B cell (primary cell): ENCODE measurements around the gene EFNA2.

Source experiments
- CTCF ChIP-seq: fragments of 200-600 bp; IDR thresholded peaks from one replicate; pipeline ENCODE4 v1.8.0; 2022; ENCODE audit warnings: antibody characterized with exemption, mild to moderate bottlenecking
- EZH2 ChIP-seq: IDR thresholded peaks from 2 replicates; pipeline ENCODE4 v1.6.1; 2012; ENCODE audit warnings: borderline replicate concordance, low read depth, mild to moderate bottlenecking, moderate library complexity, low read length; ENCODE audit not compliant: insufficient read depth, poor library complexity, severe bottlenecking

DNA sequence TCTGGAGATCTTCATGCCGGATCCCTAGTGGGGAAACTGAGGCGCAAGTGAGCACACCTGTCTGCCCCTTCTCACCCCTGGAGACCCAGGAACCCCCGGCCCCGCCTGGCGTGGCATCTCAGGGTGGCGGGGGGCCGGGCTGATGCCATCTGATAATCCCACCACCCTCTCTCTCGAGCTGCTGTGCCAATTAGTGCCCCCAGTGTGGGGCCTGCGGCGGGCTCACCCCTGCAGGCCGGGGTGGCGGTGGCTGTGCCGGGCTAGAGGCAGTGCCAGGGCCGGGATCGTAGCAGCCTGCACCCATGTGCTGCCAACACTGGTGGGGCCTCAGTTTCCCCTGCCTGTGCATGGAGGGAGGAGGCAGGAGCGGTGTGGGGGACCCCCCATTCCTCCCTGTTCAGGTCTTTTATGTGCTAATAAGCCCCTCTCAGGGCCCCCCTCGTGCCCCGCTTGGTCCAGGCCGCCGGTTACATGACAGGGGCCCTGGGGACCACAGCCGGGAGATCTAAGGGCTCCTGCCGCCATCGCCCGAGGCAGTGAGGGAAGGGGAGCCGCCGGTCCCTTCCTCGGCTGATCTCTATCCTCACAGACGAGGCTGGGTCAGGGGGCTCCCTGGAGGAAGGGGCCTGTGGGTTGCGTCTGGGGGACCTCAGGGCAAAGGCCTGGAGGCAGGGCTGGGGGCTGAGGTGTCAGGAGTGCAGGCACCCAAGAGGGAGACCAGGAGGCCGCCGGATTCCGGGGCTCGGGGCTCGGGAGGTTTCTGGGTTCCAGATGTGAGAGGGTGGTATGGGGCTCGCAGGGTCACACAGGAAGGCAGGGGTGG is 8.3 kb downstream of the EFNA2 start:
- TF ChIP-seq EZH2 (no peak), CTCF (no peak)
